ENCODE results near the gene APBB1IP.

DNA sequence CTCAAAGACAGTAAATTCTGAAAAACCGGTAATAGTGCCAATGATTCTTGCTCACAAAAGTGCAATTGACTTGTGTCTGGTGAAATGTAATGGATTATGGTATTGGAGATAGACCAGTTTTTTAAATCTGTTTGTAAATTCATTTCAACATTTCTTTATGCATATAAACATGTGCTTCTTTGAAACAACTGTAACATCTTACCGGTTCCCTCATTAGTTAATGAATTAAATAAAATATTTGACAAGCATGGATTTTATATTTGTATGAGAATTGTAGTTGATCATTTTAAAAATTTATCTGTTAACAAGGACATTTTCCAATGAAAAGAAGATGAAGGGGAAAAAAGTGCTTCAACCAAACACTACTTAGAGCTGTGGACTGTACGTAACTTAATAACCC is 21.0 kb upstream of the APBB1IP start:
- TF ChIP-seq POLR2A (IDR thresholded peaks at IDR 0.05; ENCODE audit: low read length) (no peak), PHF8 (IDR thresholded peaks at IDR 0.05; ENCODE audit: borderline replicate concordance, low read depth) (no peak), CTCF (IDR thresholded peaks at IDR 0.05) (no peak), RCOR1 (IDR thresholded peaks at IDR 0.05; ENCODE audit: low read depth, low read length) (no peak), JUN (IDR thresholded peaks at IDR 0.05) (no peak), RAD21 (conservative IDR thresholded peaks at IDR 0.05 in 1 of 2, IDR thresholded peaks at IDR 0.05 in 1 of 2) (no peak), REST (IDR thresholded peaks at IDR 0.05) (no peak), CBX2 (IDR thresholded peaks at IDR 0.05; ENCODE audit: borderline replicate concordance, low read depth) (no peak), NPAS2 (CRISPR knock-in tag; IDR thresholded peaks at IDR 0.05; ENCODE audit: borderline replicate concordance) (no peak)
- TF ChIP-seq, protein P1, sequence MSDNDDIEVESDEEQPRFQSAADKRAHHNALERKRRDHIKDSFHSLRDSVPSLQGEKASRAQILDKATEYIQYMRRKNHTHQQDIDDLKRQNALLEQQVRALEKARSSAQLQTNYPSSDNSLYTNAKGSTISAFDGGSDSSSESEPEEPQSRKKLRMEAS (IDR thresholded peaks at IDR 0.05), result no peak

Data from A549 (cell line).